H1 (cell line): ENCODE results near the gene AFF4. TPM values are rescaled to one million over a fixed set of nuclear protein-coding genes. Genes with fewer than 3 reads are reported as not detected.

ENCODE experiments used
- CTCF ChIA-PET: fragments of 300-600 bp; sonication (Branson Sonifier 250); formaldehyde crosslinking; loops from one replicate; lab custom pipeline; 2021; ENCODE audit not compliant: partially characterized antibody; lab: Charles Lee
- POLR2A ChIA-PET: fragments of 300-600 bp; sonication (Branson Sonifier 250); formaldehyde crosslinking; loops from one replicate; lab custom pipeline; 2021; ENCODE audit warnings: inconsistent platforms; ENCODE audit not compliant: partially characterized antibody; lab: Charles Lee
- DNase-seq, 2 experiments: peaks; one replicate each; pipeline versions ENCODE4 v3.0.0 to v3.0.0-alpha.2; 2010 to 2022; ENCODE audit warnings: low spot score in 2 of 2, low read depth in 1 of 2, mixed read lengths in 1 of 2
- FAIRE-seq: peaks from 2 replicates; lab custom pipeline; 2011; peaks lifted over from hg19 to GRCh38; lab: Jason Lieb, UNC
- H2AFZ ChIP-seq: 2 replicates; pipeline ENCODE4 v1.8.1; 2012; ENCODE audit warnings: low read length, inconsistent platforms
- H2AK5ac ChIP-seq: 2 replicates; pipeline ENCODE4 v1.6.1; 2013; ENCODE audit warnings: low read depth, low read length
- H2BK120ac ChIP-seq: replicated peaks from 2 replicates; pipeline ENCODE3; 2013; ENCODE audit warnings: low read depth, low read length, inconsistent platforms
- H2BK12ac ChIP-seq: 2 replicates; pipeline ENCODE4 v1.6.1; 2013; ENCODE audit warnings: low read depth, low read length
- H2BK15ac ChIP-seq: 2 replicates; pipeline ENCODE4 v1.6.1; 2013; ENCODE audit warnings: low read length
- H2BK20ac ChIP-seq: 2 replicates; pipeline ENCODE4 v1.6.1; 2013; ENCODE audit warnings: low read length
- H2BK5ac ChIP-seq: 2 replicates; pipeline ENCODE4 v1.6.1; 2013; ENCODE audit warnings: low read depth, low read length
- H3K14ac ChIP-seq: 2 replicates; pipeline ENCODE4 v1.6.1; 2013; ENCODE audit warnings: inconsistent platforms; ENCODE audit not compliant: insufficient read length
- H3K18ac ChIP-seq: 2 replicates; pipeline ENCODE4 v1.6.1; 2013; ENCODE audit warnings: low read length; ENCODE audit errors: extremely low read depth
- H3K23ac ChIP-seq: 2 replicates; pipeline ENCODE4 v1.6.1; 2013; ENCODE audit warnings: inconsistent platforms; ENCODE audit not compliant: insufficient read length
- H3K23me2 ChIP-seq: 2 replicates; pipeline ENCODE4 v1.6.1; 2013; ENCODE audit warnings: low read depth, low read length
- H3K27ac ChIP-seq: 2 replicates; pipeline ENCODE4 v1.6.1; 2011; ENCODE audit warnings: low read depth, low read length, inconsistent platforms
- H3K27me3 ChIP-seq, 4 experiments: replicated peaks in 1 of 4; 1 replicate in 1 of 4; 2 replicates in 3 of 4; pipeline versions ENCODE4 v1.6.1 to v1.8.1; 2011 to 2013; ENCODE audit warnings: low read length in 3 of 4, mild to moderate bottlenecking in 3 of 4, inconsistent platforms in 2 of 4, mixed read lengths in 2 of 4, moderate library complexity in 1 of 4; ENCODE audit not compliant: control insufficient read depth in 3 of 4, insufficient read depth in 3 of 4; ENCODE audit errors: extremely low read depth in 1 of 4
- H3K36me3 ChIP-seq, 4 experiments: 2 replicates each; pipeline versions ENCODE4 v1.6.1 to v1.8.1; 2011 to 2013; ENCODE audit warnings: mild to moderate bottlenecking in 4 of 4, low read length in 3 of 4, moderate library complexity in 2 of 4, control low read depth in 1 of 4, inconsistent platforms in 1 of 4; ENCODE audit not compliant: insufficient read depth in 4 of 4, control insufficient read depth in 2 of 4
- H3K4ac ChIP-seq: replicated peaks from 2 replicates; pipeline ENCODE3; 2013; ENCODE audit warnings: low read length, low read depth, mixed read lengths, inconsistent platforms; ENCODE audit not compliant: insufficient read length
- H3K4me1 ChIP-seq, 4 experiments: replicated peaks in 1 of 4; 1 replicate in 1 of 4; 2 replicates in 3 of 4; pipeline versions ENCODE4 v1.6.1 to v1.8.1; 2011 to 2013; ENCODE audit warnings: low read length in 3 of 4, inconsistent platforms in 2 of 4, mixed read lengths in 1 of 4; ENCODE audit not compliant: insufficient read depth in 4 of 4, control insufficient read depth in 3 of 4
- H3K4me2 ChIP-seq, 2 experiments: 2 replicates each; pipeline versions ENCODE4 v1.6.1 to v1.8.1; 2011 to 2013; ENCODE audit warnings: low read depth in 2 of 2, low read length in 2 of 2, control low read depth in 1 of 2, inconsistent platforms in 1 of 2, mild to moderate bottlenecking in 1 of 2; ENCODE audit not compliant: insufficient read depth in 1 of 2
- H3K4me3 ChIP-seq, 4 experiments: fragments of 200-600, 300-600 bp in 1 of 4; sonication (generic), shearing (Covaris generic), sonication (Bioruptor Twin) in 1 of 4; 2 replicates each; pipeline versions ENCODE4 v1.5.1 to v1.8.1; 2011 to 2016; ENCODE audit warnings: low read length in 4 of 4, low read depth in 3 of 4, control low read depth in 2 of 4, inconsistent platforms in 2 of 4, mild to moderate bottlenecking in 2 of 4, mixed read lengths in 1 of 4, moderate library complexity in 1 of 4; ENCODE audit not compliant: insufficient read depth in 2 of 4; ENCODE audit errors: extremely low read depth in 1 of 4
- H3K56ac ChIP-seq: replicated peaks from 2 replicates; pipeline ENCODE3; 2013; ENCODE audit warnings: low read depth, mild to moderate bottlenecking, mixed read lengths, low read length, inconsistent platforms; ENCODE audit not compliant: insufficient read length
- H3K79me1 ChIP-seq: 2 replicates; pipeline ENCODE4 v1.6.1; 2013; ENCODE audit warnings: low read depth, low read length, control low read depth
- H3K79me2 ChIP-seq, 2 experiments: 2 replicates each; pipeline versions ENCODE4 v1.6.1 to v1.8.1; 2012 to 2013; ENCODE audit warnings: low read length in 2 of 2, mild to moderate bottlenecking in 2 of 2, inconsistent platforms in 1 of 2; ENCODE audit not compliant: insufficient read depth in 2 of 2, control insufficient read depth in 1 of 2
- H3K9ac ChIP-seq, 4 experiments: replicated peaks in 1 of 4; 1 replicate in 1 of 4; 2 replicates in 3 of 4; pipeline versions ENCODE4 v1.6.1 to v1.8.1; 2011 to 2013; ENCODE audit warnings: low read depth in 3 of 4, low read length in 3 of 4, control low read depth in 2 of 4, mild to moderate bottlenecking in 2 of 4, moderate library complexity in 2 of 4, inconsistent platforms in 1 of 4; ENCODE audit errors: extremely low read depth in 1 of 4
- H3K9me3 ChIP-seq, 2 experiments: 2 replicates each; pipeline versions ENCODE4 v1.6.1 to v1.8.1; 2012 to 2013; ENCODE audit warnings: mild to moderate bottlenecking in 2 of 2, moderate library complexity in 2 of 2, control low read depth in 1 of 2, inconsistent platforms in 1 of 2, low read depth in 1 of 2, low read length in 1 of 2, mixed read lengths in 1 of 2; ENCODE audit not compliant: insufficient read depth in 2 of 2
- H4K20me1 ChIP-seq, 2 experiments: replicated peaks in 1 of 2; 2 replicates each; pipeline versions ENCODE3 to v1.8.1; 2011 to 2013; ENCODE audit warnings: inconsistent platforms in 2 of 2, low read length in 2 of 2, mild to moderate bottlenecking in 1 of 2; ENCODE audit not compliant: insufficient read depth in 2 of 2, control insufficient read depth in 1 of 2
- H4K5ac ChIP-seq: 2 replicates; pipeline ENCODE4 v1.6.1; 2013; ENCODE audit warnings: low read length, low read depth, mixed read lengths, inconsistent platforms; ENCODE audit not compliant: insufficient read length
- H4K8ac ChIP-seq: 2 replicates; pipeline ENCODE4 v1.8.0; 2013; ENCODE audit warnings: mild to moderate bottlenecking, moderate library complexity, low read length, inconsistent platforms; ENCODE audit not compliant: insufficient read depth; ENCODE audit errors: extremely low read depth
- H4K91ac ChIP-seq: replicated peaks from 2 replicates; pipeline ENCODE3; 2013; ENCODE audit warnings: low read length, mixed read lengths, inconsistent platforms; ENCODE audit not compliant: insufficient read length
- CTCF ChIP-seq, 3 experiments: IDR thresholded peaks; 1 replicate in 2 of 3; 2 replicates in 1 of 3; pipeline versions ENCODE4 v1.5.1 to v1.6.1; 2011; ENCODE audit warnings: low read length in 3 of 3, mild to moderate bottlenecking in 3 of 3, inconsistent platforms in 2 of 3, low read depth in 1 of 3, moderate library complexity in 1 of 3; ENCODE audit not compliant: insufficient read depth in 1 of 3; ENCODE audit errors: control extremely low read depth in 1 of 3
- E2F6 ChIP-seq: IDR thresholded peaks from 2 replicates; pipeline ENCODE4 v1.6.1; 2012; ENCODE audit warnings: inconsistent platforms
- RAD21 ChIP-seq, 2 experiments: IDR thresholded peaks in 1 of 2; conservative IDR thresholded peaks in 1 of 2; 2 replicates each; pipeline ENCODE4 v1.6.1; 2011; ENCODE audit warnings: low read depth in 2 of 2, low read length in 2 of 2, improper control_type of control experiment in 1 of 2, inconsistent platforms in 1 of 2, mild to moderate bottlenecking in 1 of 2, moderate library complexity in 1 of 2
- WGBS, 2 experiments: shearing (Covaris generic) in 1 of 2; methylation state at CpG; one replicate each; pipeline versions ENCODE4 v1.1.6 to v1.1.7; 2013 to 2015; ENCODE audit warnings: low lambda C conversion rate in 2 of 2, mixed read lengths in 2 of 2, inconsistent platforms in 1 of 2, low coverage in 1 of 2, missing lambda C conversion rate in 1 of 2; ENCODE audit not compliant: insufficient replicate concordance in 2 of 2, insufficient coverage in 1 of 2, insufficient read length in 1 of 2; ENCODE audit errors: extremely low coverage in 1 of 2, missing lambda C conversion rate in 1 of 2; 5-methylcytosine and 5-hydroxymethylcytosine counted together
- polyA plus RNA-seq, 7 experiments: library from polyadenylated mRNA; depleted of rRNA in 3 of 7; stranded (reverse) in 5 of 7; unstranded in 2 of 7; fragments of >200 nt in 5 of 7; fragments of 200-250 nt in 2 of 7; gene quantifications; 1 replicate in 5 of 7; 2 replicates in 1 of 7; 4 replicates in 1 of 7; pipeline versions ENCODE4 v1.2.1 to v1.2.3, GENCODE V29; 2011 to 2013; ENCODE audit warnings: missing spikeins in 2 of 7, mixed read lengths in 2 of 7
- total RNA-seq: library from RNA; stranded (reverse); fragmentation: NEBNext Ultra II Directional; extraction: Animal tissue kit (Norgen Biotek cat#: 25700); gene quantifications from 2 replicates; pipeline ENCODE4 v1.2.1, GENCODE V29; 2021

Gene AFF4
- total and polyA plus RNA-seq, 2 of the 8 experiments (the other 6 are each of a cell fraction or from before 2014, with no cell fraction given) = 12.0 to 61.4 TPM

DNA sequence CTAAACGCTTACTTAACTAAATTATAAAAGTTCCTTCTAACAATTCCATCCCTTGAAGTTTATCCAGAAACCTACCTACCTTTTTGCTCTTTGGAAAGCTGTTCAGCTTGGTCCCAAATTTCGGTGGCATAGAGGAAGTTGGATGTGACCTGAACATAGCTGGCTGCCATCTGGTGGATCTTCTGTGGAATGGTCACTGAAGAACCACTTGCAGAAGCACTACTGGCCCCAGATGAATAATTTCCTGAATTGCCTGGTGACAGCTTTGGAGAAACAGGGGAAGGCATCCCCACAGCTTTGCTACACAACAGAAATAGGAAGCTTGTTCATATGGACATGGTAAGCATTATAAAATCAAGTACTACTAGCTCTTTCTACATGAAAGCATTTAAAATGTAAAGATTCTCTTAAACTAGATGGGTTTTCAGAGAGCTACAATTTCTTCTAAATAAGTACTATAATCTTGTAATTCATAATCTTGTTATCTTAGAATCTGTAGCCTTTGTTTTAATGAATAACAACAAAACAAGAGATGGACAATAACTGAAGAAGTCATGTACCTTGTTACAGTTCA, 80.1 kb downstream of the AFF4 start:
- no peak overlapping the region for H3K23ac ChIP-seq
- H4K91ac ChIP-seq = no peak overlapping the region
- no peak overlapping the region for H3K18ac ChIP-seq
- H2AK5ac ChIP-seq = no peak overlapping the region
- H2BK12ac ChIP-seq = no peak overlapping the region
- no peaks in the 10 kb centered on the region for H3K23me2 ChIP-seq
- peaks cover 0 to 2% of the 10 kb centered on the region in 2 experiments for H4K20me1 ChIP-seq
- H2BK20ac ChIP-seq = no peak overlapping the region
- H3K14ac ChIP-seq = no peak overlapping the region
- H3K4ac ChIP-seq = no peak overlapping the region
- peaks cover 12 to 70% (median 42%) of the 10 kb centered on the region in 4 experiments for H3K36me3 ChIP-seq
- no peak overlapping the region for H4K5ac ChIP-seq
- H2AFZ ChIP-seq = no peak overlapping the region
- no peak overlapping the region for H2BK120ac ChIP-seq
- no peak for DNase-seq
- H3K4me2 ChIP-seq = no peak overlapping the region
- H4K8ac ChIP-seq = no peak overlapping the region
- FAIRE-seq = no peak
- no peaks in the 10 kb centered on the region for H3K9me3 ChIP-seq
- CTCF ChIA-PET = interaction anchor here (0.6 to 2.6 kb wide), 15 partner anchors 10 to 901 kb away, joined by 3 to 10 read pairs (median 4); partner anchors contain the start of genes GDF9, LEAP2 and UQCRQ
- no peaks in the 10 kb centered on the region for H3K4me1 ChIP-seq
- TF ChIP-seq CTCF (IDR thresholded peaks at IDR 0.05; ENCODE audit: control extremely low read depth in 1 of 3, insufficient read depth in 1 of 3, low read depth in 1 of 3, low read length in 3 of 3) (peak; percentile 34 to 55 (median 53)), E2F6 (no peak), RAD21 (IDR thresholded peaks at IDR 0.05 in 1 of 2, conservative IDR thresholded peaks at IDR 0.05 in 1 of 2; ENCODE audit: low read depth in 2 of 2, low read length in 2 of 2) (peak; percentile 55 to 59)
- H3K79me1 ChIP-seq = no peaks in the 10 kb centered on the region
- POLR2A ChIA-PET = interaction anchor here (0.6 to 1.5 kb wide), 6 partner anchors 17 to 1235 kb away, joined by 3 to 8 read pairs (median 3); partner anchors contain the start of genes GDF9 and UQCRQ
- H3K79me2 ChIP-seq = no peaks in the 10 kb centered on the region
- WGBS, 2 experiments = 83% methylated on average over 2 of the region's 2 CpGs; no CpG with 5 or more reads in 1 of the 2 experiments
- no peaks in the 10 kb centered on the region for H3K27me3 ChIP-seq
- no peak overlapping the region for H3K4me3 ChIP-seq
- H3K27ac ChIP-seq = no peak overlapping the region
- H2BK15ac ChIP-seq = no peak overlapping the region
- H3K56ac ChIP-seq = no peak overlapping the region
- H2BK5ac ChIP-seq = no peak overlapping the region
- no peak overlapping the region for H3K9ac ChIP-seq
